Measurements from ENCODE around the gene R3HCC1L. TPM values are rescaled to one million over a fixed set of nuclear protein-coding genes. Genes with fewer than 3 reads are reported as not detected.

R3HCC1L gene
- total and polyA plus RNA-seq, 10 of the 15 experiments (the other 5 are each of a cell fraction or from before 2014, with no cell fraction given) = 11.3 to 20.3 (median 15.3) TPM

DNA sequence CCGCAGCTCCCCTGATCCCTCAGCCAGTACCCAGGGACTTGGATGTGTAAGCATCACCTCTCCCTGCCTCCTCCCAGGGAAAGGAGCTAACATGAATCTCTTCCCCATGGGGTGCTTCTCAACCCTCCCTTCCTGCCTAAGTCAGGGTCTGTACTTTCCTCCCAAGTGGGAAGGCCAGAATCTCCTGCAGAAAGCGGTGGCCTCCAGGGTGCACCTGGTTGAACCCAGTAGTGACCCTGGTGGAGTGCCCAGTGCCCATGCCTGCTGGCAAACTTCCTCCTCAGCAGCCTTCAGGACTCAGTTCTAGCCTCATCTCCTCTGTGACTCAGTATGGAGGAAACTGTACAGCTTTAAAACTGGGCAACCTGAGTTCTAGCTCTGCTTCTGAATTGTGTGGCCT is 136.3 kb downstream of the R3HCC1L start (continued):
- no peak for TF ChIP-seq BMI1 (IDR thresholded peaks at IDR 0.05; ENCODE audit: borderline replicate concordance)
- no peak for TF ChIP-seq BACH1 (IDR thresholded peaks at IDR 0.05; ENCODE audit: borderline replicate concordance)

DNA sequence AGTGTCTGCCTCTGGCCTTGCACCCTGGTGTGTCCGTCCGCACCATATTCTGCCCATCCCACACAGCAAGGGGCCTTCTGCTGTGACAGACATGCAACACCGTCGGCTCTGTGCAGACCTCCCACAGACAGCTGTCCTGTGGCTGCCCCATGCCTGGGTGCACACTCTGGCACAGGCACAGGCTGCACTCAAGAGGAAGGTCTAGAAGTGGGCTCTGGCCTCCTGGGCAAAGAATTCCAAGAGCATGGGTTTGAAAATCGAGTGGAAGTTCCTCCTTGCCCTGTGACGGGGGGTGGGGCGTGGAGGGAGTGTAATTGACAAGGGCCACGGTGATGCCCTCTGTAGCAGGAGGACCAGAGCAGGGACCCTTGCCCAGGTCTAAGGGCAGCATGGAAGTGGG is 137.8 kb downstream of the R3HCC1L start:
- DNase-seq (ENCODE audit: low read depth, low spot score) (no peak), FAIRE-seq (no peak), ATAC-seq (no peak)
- H3K9me3 ChIP-seq (replicated peaks; ENCODE audit: control insufficient read depth, insufficient read depth, low read length) = no peaks in the 10 kb centered on the region
- ChIA-PET POLR2A (no interaction called here), CTCF (no interaction called here), SMC1A (ENCODE audit: uncharacterized antibody, unreplicated experiment) (no interaction called here), RAD21 (ENCODE audit: unreplicated experiment) (no interaction called here)
- TF ChIP-seq, protein P1, sequence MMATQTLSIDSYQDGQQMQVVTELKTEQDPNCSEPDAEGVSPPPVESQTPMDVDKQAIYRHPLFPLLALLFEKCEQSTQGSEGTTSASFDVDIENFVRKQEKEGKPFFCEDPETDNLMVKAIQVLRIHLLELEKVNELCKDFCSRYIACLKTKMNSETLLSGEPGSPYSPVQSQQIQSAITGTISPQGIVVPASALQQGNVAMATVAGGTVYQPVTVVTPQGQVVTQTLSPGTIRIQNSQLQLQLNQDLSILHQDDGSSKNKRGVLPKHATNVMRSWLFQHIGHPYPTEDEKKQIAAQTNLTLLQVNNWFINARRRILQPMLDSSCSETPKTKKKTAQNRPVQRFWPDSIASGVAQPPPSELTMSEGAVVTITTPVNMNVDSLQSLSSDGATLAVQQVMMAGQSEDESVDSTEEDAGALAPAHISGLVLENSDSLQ (IDR thresholded peaks at IDR 0.05) = no peak
- no peak for TF ChIP-seq NFYB (IDR thresholded peaks at IDR 0.05; ENCODE audit: insufficient read depth, low read depth, low read length)
- TF ChIP-seq TCF3 (IDR thresholded peaks at IDR 0.05; ENCODE audit: borderline replicate concordance, insufficient read depth, low read depth, low read length) = no peak
- TF ChIP-seq POLR2AphosphoS2 (IDR thresholded peaks at IDR 0.05; ENCODE audit: low read depth, low read length) = no peak
- TF ChIP-seq BCL11A (IDR thresholded peaks at IDR 0.05; ENCODE audit: low read depth, low read length) = no peak
- TF ChIP-seq SMAD1 (IDR thresholded peaks at IDR 0.05; ENCODE audit: low read depth, partially characterized antibody) = no peak
- no peak for TF ChIP-seq ATF7 (IDR thresholded peaks at IDR 0.05; ENCODE audit: low read depth)
- H3K36me3 ChIP-seq (ENCODE audit: control insufficient read depth in 2 of 2, insufficient read depth in 2 of 2, low read length in 1 of 2) = no peaks in the 10 kb centered on the region
- no TSS peak for BruUV-seq (replicated peaks)
- H3K4me1 ChIP-seq (ENCODE audit: control insufficient read depth, insufficient read depth, low read length) = no peaks in the 10 kb centered on the region
- H3K9ac ChIP-seq (ENCODE audit: control insufficient read depth, insufficient read depth, low read length) = no peak overlapping the region
- 29% methylated on average over 8 of the region's 8 CpGs for WGBS (ENCODE audit: insufficient coverage, insufficient replicate concordance, low lambda C conversion rate, missing lambda C conversion rate)
- no peak overlapping the region for H2AFZ ChIP-seq (ENCODE audit: control insufficient read depth, low read depth, low read length)
- H4K20me1 ChIP-seq (ENCODE audit: control insufficient read depth, insufficient read depth) = peaks cover 3% of the 10 kb centered on the region; the same call in 1 of the 2 replicates
- H3K4me3 ChIP-seq = no peak overlapping the region
- H3K27ac ChIP-seq (ENCODE audit: control insufficient read depth, insufficient read depth) = no peak overlapping the region
- peaks cover 7 to 11% of the 10 kb centered on the region in 2 experiments for H3K27me3 ChIP-seq (replicated peaks in 1 of 2; ENCODE audit: control insufficient read depth in 2 of 2, insufficient read depth in 2 of 2, low read length in 1 of 2)
- intact Hi-C loops (cut with micrococcal nuclease; ENCODE audit: unreplicated experiment) = no loop called here
- H3K4me2 ChIP-seq (ENCODE audit: control insufficient read depth, insufficient read depth) = no peak overlapping the region
- H3K79me2 ChIP-seq (ENCODE audit: control insufficient read depth, insufficient read depth, low read length) = no peaks in the 10 kb centered on the region
- in situ Hi-C loops (cut with MboI) = no loop called here
